ENCODE measurements around the gene CAMK2N1. TPM values are rescaled to one million over a fixed set of nuclear protein-coding genes. Genes with fewer than 3 reads are reported as not detected.

CAMK2N1 gene
- total RNA-seq, 1 experiment from 2014 or later: 55.0 TPM

GRCh38 chr1:20447794-20448193 lies 38.2 kb downstream of the CAMK2N1 start:
- Mint-ChIP-seq H3K4me1 (ENCODE audit: low read depth, unreplicated experiment) (no peaks in the 10 kb centered on the region), H3K36me3 (ENCODE audit: insufficient read depth, unreplicated experiment) (no peaks in the 10 kb centered on the region), H3K27ac (ENCODE audit: unreplicated experiment) (no peak overlapping the region), H3K9me3 (ENCODE audit: unreplicated experiment) (no peaks in the 10 kb centered on the region), H3K27me3 (ENCODE audit: insufficient read depth, unreplicated experiment) (peaks cover 2% of the 10 kb centered on the region), H3K4me3 (ENCODE audit: unreplicated experiment) (no peak overlapping the region)
- BruUV-seq (replicated peaks): no TSS peak
- Histone ChIP-seq H3K4me1 (peaks cover 7% of the 10 kb centered on the region; the same call in 1 of the 2 replicates), H3K36me3 (ENCODE audit: control insufficient read depth, insufficient read depth, low read length) (no peaks in the 10 kb centered on the region), H3K9me3 (no peaks in the 10 kb centered on the region), H3K4me3 (ENCODE audit: low read depth, low read length) (no peak overlapping the region), H3K27me3 (replicated peaks; ENCODE audit: control insufficient read depth, insufficient read depth, low read length) (no peaks in the 10 kb centered on the region)
- TF ChIP-seq CTCF (IDR thresholded peaks at IDR 0.05; ENCODE audit: insufficient read depth in 1 of 2, low read depth in 1 of 2, low read length in 1 of 2, severe bottlenecking in 1 of 2, unreplicated experiment in 1 of 2): no peak
- no peak for DNase-seq
- POLR2A ChIA-PET: no interaction called here
- CTCF ChIA-PET: no interaction called here
- intact Hi-C loops (cut with micrococcal nuclease; ENCODE audit: unreplicated experiment): no loop called here

- H3K4me3 ChIP-seq (ENCODE audit: low read depth, low read length): no peak overlapping the region
- ChIA-PET POLR2A (no interaction called here), CTCF (no interaction called here)
- Mint-ChIP-seq H3K4me1 (ENCODE audit: low read depth, unreplicated experiment) (no peaks in the 10 kb centered on the region), H3K36me3 (ENCODE audit: insufficient read depth, unreplicated experiment) (no peaks in the 10 kb centered on the region), H3K27ac (ENCODE audit: unreplicated experiment) (no peak overlapping the region), H3K27me3 (ENCODE audit: insufficient read depth, unreplicated experiment) (peaks cover 2% of the 10 kb centered on the region), H3K4me3 (ENCODE audit: unreplicated experiment) (no peak overlapping the region), H3K9me3 (ENCODE audit: unreplicated experiment) (no peaks in the 10 kb centered on the region)
- H3K36me3 ChIP-seq (ENCODE audit: control insufficient read depth, insufficient read depth, low read length): no peaks in the 10 kb centered on the region
- no peaks in the 10 kb centered on the region for H3K27me3 ChIP-seq (replicated peaks; ENCODE audit: control insufficient read depth, insufficient read depth, low read length)
- H3K9me3 ChIP-seq: no peaks in the 10 kb centered on the region
- H3K4me1 ChIP-seq: peaks cover 7% of the 10 kb centered on the region; the same call in 1 of the 2 replicates
- intact Hi-C loops (cut with micrococcal nuclease; ENCODE audit: unreplicated experiment): no loop called here
- DNase-seq: no peak
- no TSS peak for BruUV-seq (replicated peaks)
- no peak for TF ChIP-seq CTCF (IDR thresholded peaks at IDR 0.05; ENCODE audit: insufficient read depth in 1 of 2, low read depth in 1 of 2, low read length in 1 of 2, severe bottlenecking in 1 of 2, unreplicated experiment in 1 of 2)
Observed at GRCh38 chr1:20446796-20447195, 39.2 kb downstream of the CAMK2N1 start.

GRCh38 chr1:20445956-20446355 lies 40.1 kb downstream of the CAMK2N1 start:
- no TSS peak for BruUV-seq (replicated peaks)
- H3K4me1 Mint-ChIP-seq (ENCODE audit: low read depth, unreplicated experiment): no peaks in the 10 kb centered on the region
- peaks cover 2% of the 10 kb centered on the region for H3K27me3 Mint-ChIP-seq (ENCODE audit: insufficient read depth, unreplicated experiment)
- Histone ChIP-seq H3K36me3 (ENCODE audit: control insufficient read depth, insufficient read depth, low read length) (no peaks in the 10 kb centered on the region), H3K9me3 (no peaks in the 10 kb centered on the region), H3K27me3 (replicated peaks; ENCODE audit: control insufficient read depth, insufficient read depth, low read length) (no peaks in the 10 kb centered on the region), H3K4me3 (ENCODE audit: low read depth, low read length) (no peak overlapping the region), H3K4me1 (peaks cover 7% of the 10 kb centered on the region; the same call in 1 of the 2 replicates)
- H3K27ac Mint-ChIP-seq (ENCODE audit: unreplicated experiment): no peak overlapping the region
- intact Hi-C loops (cut with micrococcal nuclease; ENCODE audit: unreplicated experiment): no loop called here
- no peak for TF ChIP-seq CTCF (IDR thresholded peaks at IDR 0.05; ENCODE audit: insufficient read depth in 1 of 2, low read depth in 1 of 2, low read length in 1 of 2, severe bottlenecking in 1 of 2, unreplicated experiment in 1 of 2)
- no peaks in the 10 kb centered on the region for H3K9me3 Mint-ChIP-seq (ENCODE audit: unreplicated experiment)
- H3K4me3 Mint-ChIP-seq (ENCODE audit: unreplicated experiment): no peak overlapping the region
- H3K36me3 Mint-ChIP-seq (ENCODE audit: insufficient read depth, unreplicated experiment): no peaks in the 10 kb centered on the region
- CTCF ChIA-PET: no interaction called here
- POLR2A ChIA-PET: no interaction called here
- no peak for DNase-seq
